Measurements from ENCODE around the gene TBPL1.

TBPL1 gene

DNA sequence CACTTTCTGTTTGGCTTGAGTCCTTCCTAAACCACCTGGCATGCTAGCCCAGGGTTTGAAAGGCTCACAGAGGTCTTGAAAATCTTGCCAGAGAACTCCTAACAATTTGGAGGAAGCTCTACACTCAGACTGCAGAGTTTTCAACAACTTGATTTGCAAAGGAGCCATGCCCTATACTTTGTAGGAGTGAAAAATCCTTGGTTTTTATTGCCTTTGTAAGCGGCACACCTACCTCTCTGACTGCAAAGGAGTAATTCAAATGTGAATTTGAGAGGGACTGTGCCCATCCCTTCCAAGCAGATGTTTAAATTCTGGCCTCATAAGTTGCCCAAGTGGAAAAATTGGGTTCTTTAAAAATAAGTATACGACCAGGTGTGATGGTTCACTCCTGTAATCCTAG lies 58.0 kb downstream of the TBPL1 start:
- DNase-seq: no peak

DNA sequence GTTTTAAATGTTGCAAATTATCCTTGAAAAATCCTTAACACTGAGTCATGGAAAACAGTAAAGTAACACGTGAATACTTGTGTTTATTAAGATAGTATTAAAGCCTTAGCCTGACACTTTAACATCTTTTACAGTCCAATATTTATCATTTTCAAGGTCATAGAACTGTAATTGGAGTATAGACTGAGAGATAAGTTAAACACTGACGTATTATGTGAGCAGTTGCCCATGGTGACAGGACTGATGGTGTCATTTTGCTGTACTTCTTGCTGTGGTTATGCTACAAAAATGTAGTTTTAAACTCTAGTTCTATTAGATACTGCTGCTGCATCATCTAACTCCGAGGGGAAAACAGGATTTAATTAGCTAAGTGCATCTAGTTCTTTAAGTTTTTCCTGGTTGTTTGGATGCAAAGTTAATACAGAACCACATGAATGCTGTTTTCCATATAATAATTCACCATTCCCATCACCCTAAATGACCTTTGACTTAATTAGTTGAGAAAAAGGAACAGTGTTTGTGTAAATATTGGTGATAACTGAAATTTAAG lies 61.6 kb downstream of the TBPL1 start:
- no peak for DNase-seq

DNA sequence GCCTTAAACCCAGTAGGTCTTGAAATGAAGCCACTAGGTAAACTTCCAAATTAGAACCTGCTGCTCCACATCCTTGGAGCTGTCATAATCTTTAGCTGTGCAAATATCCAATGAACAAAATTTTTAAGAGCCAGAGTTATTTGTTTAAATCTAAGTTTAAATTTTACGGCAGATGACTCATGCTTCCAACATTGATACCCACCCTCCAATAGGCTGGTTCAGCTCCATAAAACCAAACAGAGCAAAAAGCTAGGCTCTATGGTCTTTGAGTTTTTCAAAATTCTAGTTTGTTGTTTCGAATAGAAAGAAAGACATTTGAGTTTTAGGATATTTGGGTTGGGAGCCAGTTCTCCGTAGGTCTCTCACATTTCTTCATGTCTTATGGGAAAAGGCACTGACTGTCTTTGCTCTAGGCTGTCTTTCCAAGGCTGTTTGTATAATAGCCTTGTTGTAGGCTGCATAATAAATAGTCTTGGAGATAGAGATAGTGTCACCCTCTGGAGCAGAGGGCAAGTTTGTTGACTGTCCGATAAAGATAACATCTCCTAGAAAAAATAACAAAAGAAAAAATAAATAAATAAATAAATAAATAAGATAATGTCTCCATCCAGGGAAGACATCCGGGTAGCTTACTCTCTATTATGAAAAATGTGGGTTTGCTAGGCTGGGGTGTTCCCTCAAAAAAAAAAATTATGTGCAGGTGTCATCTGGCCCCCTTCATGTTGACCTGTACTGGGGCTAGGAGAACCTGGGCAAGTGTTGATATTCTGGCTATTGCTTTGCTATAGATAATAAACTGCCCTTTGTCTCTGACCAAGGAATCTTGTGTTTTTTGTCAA lies 62.9 kb downstream of the TBPL1 start:
- no peak for DNase-seq

GRCh38 chr6:134016558-134016814 lies 63.5 kb downstream of the TBPL1 start:
- no peak for DNase-seq

GRCh38 chr6:134020071-134020470 lies 67.0 kb downstream of the TBPL1 start:
- DNase-seq: no peak

- DNase-seq: no peak
Measured at GRCh38 chr6:134020543-134020942, 67.5 kb downstream of the TBPL1 start.

DNA sequence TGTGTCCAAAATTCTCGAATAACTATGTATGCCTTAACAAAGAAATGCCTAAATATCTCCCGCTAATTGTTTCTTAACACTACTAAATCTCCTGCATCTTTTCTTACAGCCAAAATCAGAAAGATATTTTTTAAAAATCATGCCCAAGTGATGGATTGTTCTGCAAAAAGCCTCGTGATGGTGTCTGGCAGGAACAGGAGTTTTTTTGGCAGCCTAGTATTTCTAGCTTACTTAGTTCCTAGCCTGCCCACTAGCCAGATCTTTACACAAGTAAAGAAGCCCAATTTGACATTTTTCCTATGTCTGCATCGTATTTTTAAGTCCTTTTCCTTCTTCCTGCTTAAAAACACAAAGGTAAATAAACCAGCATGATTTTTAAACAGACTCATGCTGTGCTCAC lies 67.9 kb downstream of the TBPL1 start:
- DNase-seq: no peak

DNA sequence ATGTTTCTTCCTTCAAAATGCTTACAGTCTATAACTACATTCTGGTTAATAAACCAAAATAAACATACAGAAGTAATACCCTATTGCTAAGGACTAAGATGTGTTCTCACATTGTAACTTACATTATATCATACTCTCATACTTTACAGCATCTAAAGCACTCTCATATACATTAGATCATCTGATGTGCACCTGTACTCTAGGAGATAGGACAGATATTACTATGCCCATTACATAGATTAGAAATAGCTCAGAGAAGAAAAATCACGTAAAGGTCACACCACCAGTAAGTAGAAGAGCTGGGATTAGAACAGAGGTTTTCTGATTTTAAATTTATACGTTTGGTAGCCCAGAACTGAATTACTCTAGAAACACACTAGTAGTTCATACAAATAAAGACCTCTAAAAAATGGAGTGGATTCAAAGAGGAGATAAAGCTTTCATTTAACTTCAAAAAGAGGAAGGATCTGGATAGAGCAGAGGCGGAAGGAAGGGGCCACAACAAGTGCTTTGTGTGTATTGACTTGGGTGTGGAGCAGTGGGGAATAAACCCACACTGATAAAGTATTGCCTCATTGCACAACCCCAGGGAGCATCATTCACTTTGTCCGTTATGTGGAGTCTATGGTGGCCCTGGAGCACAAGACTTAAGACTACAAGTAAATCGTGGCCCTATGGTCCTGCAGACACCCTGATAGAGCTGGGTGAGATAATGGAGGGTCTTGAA lies 68.5 kb downstream of the TBPL1 start:
- DNase-seq: no peak

DNA sequence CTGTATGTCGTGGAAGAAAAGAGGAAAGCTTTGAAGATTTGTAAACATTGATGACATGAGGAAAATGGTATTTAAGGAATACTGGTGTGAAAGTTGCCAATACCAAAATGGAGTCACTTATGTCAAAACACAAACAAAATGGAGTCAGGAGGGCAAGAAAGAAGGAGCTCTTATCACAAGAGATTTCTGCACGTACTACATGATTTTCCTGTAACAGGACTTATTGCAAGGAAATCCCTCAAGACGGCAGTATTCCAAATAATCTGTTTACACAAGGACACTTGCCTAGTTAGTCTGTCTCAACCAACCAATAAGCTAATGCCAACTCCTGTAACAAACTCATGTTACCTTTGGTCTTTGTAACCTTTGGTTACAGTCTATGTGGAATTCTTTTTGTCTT lies 69.6 kb downstream of the TBPL1 start:
- DNase-seq: no peak

DNA sequence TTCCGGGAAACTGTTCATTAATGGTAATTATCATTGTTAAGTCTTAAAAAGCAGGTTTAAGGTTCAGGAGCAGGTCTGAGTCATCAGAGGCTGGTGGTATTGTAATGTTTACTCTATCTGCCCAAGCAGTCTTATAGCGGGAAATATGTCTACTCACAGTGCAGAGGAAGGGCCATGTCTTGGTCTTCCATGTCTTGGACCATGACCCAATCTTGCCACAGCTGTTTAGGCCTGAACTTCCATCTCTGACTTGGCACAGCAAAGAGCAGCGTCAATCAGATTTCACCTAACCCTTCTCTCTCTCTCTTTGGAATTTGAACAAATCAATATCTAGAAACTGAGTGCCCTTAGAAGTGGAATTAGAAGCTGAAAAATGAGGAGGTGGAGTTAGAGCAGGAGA lies 73.6 kb downstream of the TBPL1 start:
- no peak for DNase-seq

DNA sequence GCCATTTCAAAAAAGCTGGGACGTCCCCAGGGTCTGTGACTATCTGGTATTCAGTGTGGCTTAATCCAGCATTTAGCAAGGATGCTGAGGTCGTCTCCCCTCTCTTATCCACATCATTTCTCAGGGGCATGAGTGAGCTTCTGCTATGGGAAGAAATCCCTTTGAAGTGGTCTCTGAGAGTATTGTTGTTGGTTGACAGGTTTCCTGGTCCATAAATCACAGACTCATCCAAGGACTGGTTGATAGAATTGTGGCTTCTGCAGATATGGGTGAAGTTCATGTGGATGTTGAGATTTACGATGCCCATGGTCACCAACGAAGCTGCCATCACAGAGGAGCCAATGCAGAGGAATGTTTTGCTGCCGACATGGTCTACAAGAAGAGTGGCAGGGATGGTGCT lies 75.4 kb downstream of the TBPL1 start:
- DNase-seq: no peak

- DNase-seq: no peak
Measured at GRCh38 chr6:134029495-134030455, 76.8 kb downstream of the TBPL1 start.

DNA sequence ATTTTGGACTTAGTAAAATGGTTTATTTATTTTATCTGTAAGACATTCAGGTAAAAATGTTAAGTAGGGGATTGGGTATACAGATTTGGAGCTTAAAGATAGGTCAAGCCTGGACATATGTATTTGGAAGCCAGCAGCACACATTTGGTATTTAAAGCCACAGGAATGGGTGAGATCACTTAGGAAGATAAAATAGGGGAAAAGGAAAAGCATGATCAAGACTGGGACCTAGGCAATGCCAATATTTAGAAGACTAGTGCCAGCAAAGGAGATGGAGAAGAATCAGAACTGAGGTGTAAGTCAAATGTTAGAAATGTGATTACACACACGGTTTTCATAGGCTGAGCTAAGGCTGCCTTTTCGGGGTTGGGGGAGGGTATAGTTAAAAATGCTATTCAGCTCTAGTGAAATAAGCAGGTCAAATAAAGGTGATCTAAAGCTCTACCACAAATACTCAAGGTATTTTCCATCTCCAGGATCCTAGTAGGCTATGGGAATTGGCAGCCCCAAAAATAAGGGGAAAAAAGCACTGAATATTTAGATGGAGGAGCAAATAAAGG lies 78.8 kb downstream of the TBPL1 start:
- DNase-seq: no peak

- DNase-seq: no peak
Measured at GRCh38 chr6:134034478-134034877, 81.5 kb downstream of the TBPL1 start.

- DNase-seq: no peak
Measured at GRCh38 chr6:134034961-134035822, 82.2 kb downstream of the TBPL1 start.

GRCh38 chr6:134035823-134036296 lies 82.8 kb downstream of the TBPL1 start:
- no peak for DNase-seq

DNA sequence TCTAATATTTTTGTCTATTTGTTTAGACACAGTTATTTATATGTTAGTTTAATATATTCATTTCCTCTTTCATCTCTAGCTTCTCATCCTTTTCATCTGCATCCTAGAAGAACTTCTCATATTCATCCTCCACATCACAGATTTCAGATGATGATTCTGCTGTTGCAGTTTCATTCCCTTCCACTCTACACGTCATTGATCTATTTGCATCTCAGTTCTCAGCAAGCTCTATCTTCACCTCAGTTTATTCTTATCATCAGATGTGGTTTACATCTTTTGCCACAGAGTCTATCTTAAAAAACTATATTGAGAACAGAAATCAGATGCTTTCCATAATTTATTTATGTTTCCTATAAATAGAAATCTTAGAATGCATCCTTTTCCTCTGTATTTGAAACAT lies 86.1 kb downstream of the TBPL1 start:
- DNase-seq: no peak

Measured in stimulated activated CD4-positive, alpha-beta T cell treated with anti-CD3 and anti-CD28 coated beads, Interleukin-15, amount 100 ng/mL, for 24 hours (primary cell).